Bronchial epithelial cell (primary cell): Measurements from ENCODE around the gene IPO13. TPM values are rescaled to one million over a fixed set of nuclear protein-coding genes. Genes with fewer than 3 reads are reported as not detected.
A peak's percentile ranks its signal among the peaks of the same experiment; 100 is the strongest.

Source experiments
- DNase-seq: peaks from one replicate; pipeline ENCODE4 v3.0.0-alpha.2; 2010; ENCODE audit warnings: low read depth
- FAIRE-seq: peaks from 2 replicates; lab custom pipeline; 2011; peaks lifted over from hg19 to GRCh38; lab: Jason Lieb, UNC
- H3K27me3 ChIP-seq: 2 replicates; pipeline ENCODE4 v1.5.1; 2011; ENCODE audit warnings: low read length; ENCODE audit not compliant: control insufficient read depth, insufficient read depth
- H3K36me3 ChIP-seq: 2 replicates; pipeline ENCODE4 v1.5.1; 2011; ENCODE audit warnings: low read length; ENCODE audit not compliant: control insufficient read depth, insufficient read depth
- H3K4me3 ChIP-seq: 2 replicates; pipeline ENCODE4 v1.5.1; 2011; ENCODE audit warnings: mild to moderate bottlenecking, low read depth, low read length, control low read depth
- total RNA-seq: library from RNA; depleted of rRNA; stranded (reverse); fragments of >200 nt; gene quantifications from 2 replicates; pipeline ENCODE4 v1.2.1, GENCODE V29; 2014
- TF ChIP-seq, protein P1 (sequence below): IDR thresholded peaks from 2 replicates; pipeline ENCODE4 v1.5.1; 2011; ENCODE audit warnings: mild to moderate bottlenecking, moderate library complexity, low read length, control low read depth, inconsistent platforms; ENCODE audit not compliant: insufficient read depth, severe bottlenecking

The IPO13 gene
- total RNA-seq, 1 donor from 2014 or later = 13.2 TPM

DNA sequence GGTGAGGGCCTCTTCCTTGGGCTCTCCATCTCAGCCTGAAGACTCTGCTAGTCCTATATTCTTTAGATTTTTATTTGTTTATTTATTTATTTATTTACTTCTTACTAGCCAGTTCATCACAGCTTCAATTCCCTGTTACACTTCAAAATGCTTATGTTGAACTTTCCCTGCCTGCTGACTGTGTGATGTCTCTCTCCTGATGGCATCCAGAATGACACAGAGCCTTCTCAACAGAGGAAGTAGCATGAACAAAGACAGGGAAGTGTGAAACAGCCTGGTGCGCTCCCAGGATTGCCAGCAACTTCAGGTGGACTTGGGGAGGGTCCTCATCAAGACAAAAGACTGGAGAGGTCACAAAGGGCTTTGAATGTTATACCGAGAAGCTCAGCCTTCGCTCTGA is 4.3 kb upstream of the IPO13 start:
- no peak for DNase-seq
- TF ChIP-seq, protein P1, sequence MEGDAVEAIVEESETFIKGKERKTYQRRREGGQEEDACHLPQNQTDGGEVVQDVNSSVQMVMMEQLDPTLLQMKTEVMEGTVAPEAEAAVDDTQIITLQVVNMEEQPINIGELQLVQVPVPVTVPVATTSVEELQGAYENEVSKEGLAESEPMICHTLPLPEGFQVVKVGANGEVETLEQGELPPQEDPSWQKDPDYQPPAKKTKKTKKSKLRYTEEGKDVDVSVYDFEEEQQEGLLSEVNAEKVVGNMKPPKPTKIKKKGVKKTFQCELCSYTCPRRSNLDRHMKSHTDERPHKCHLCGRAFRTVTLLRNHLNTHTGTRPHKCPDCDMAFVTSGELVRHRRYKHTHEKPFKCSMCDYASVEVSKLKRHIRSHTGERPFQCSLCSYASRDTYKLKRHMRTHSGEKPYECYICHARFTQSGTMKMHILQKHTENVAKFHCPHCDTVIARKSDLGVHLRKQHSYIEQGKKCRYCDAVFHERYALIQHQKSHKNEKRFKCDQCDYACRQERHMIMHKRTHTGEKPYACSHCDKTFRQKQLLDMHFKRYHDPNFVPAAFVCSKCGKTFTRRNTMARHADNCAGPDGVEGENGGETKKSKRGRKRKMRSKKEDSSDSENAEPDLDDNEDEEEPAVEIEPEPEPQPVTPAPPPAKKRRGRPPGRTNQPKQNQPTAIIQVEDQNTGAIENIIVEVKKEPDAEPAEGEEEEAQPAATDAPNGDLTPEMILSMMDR = no peak
- Histone ChIP-seq H3K36me3 (peaks cover 1% of the 10 kb centered on the region), H3K4me3 (no peak overlapping the region), H3K27me3 (no peaks in the 10 kb centered on the region)
- no peak for FAIRE-seq

DNA sequence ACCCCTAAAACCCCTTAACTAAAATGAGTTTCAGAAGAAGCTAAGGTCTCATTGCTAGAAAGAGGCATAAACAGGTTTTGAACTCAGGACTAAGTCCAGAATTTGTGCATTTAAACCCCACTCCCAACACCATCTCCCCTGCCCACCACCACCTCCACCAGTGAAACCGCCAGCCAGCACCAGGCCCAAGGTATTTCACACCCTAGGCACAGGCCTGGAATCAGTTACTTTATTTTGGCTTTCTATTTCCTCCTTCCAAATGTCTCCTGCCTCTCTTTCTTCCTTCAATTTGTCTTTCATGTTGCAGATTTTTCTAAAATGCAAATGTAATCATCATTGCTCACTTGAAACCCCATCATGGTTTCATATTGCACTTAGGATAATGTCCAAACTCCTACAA is 1.9 kb upstream of the IPO13 start:
- TF ChIP-seq, protein P1 = no peak
- no peaks in the 10 kb centered on the region for H3K27me3 ChIP-seq
- DNase-seq (no peak), FAIRE-seq (no peak)
- H3K36me3 ChIP-seq = peaks cover 5% of the 10 kb centered on the region
- no peak overlapping the region for H3K4me3 ChIP-seq

DNA sequence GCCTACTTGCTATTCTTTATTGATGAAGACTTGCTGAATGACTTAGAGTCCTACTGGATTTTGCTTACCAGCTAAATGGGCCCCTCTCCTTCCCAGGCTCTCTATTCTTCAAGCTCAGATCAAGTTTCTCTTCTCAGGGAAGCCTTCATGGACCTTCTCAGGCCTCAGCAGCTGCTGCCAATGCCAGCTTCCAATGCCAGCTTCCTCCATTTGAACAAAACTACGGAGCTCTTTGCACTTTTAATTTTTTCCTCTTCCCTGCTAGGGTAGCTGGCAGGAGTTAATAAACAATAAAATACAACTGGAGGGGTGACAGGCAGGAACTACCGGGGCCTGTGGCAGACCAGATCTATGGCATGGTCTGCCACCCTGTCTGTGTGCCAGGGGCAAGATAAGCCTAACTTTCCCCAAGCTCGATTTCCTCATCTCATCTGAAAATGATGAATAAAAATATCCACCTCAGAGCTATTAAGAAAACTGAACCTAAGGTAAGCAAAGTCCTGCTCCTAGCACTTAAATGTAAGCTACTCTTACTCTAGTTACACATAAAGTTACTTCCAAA is 995 bp upstream of the IPO13 start:
- peak overlapping the region; percentile 89 for H3K4me3 ChIP-seq
- H3K36me3 ChIP-seq = peaks cover 5% of the 10 kb centered on the region
- H3K27me3 ChIP-seq = no peaks in the 10 kb centered on the region
- FAIRE-seq = no peak
- DNase-seq = no peak
- TF ChIP-seq, protein P1 = no peak

DNA sequence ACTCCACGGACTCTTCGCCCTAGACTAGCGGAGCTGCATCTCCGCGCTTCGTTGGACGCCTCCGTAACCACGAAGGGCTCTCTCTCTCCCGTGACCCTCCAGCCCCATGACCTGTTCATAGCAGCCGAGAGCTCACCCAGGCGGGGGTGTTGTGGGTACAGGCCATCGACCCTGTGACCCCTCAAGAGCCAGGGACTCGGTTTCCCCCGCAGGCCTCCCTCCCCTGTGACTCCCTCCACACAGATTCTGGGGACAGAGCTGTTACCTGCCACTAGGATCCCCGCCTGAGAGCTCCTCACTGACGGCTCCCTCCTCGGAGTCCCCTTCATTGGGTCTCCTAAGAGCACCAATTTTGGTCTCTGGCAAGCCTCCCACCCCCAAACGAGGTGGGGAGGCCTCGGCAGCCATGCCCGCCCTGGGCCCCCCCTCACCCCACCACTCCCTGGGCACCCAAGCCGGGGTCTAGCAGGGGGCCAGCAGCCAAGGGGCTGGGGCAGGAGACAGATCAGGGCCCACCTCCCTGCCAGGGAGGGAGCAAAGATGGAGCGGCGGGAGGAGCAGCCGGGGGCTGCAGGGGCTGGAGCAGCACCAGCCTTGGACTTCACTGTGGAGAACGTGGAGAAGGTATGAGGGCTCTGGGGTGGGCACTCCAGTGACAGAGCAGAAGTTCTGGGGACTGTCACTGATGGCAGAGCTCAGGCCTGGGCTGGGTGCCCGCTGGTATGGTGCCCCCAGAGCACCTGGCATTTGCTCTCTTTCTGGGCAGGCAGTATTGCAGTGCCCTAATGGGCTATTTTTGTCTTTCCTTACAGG is 517 bp downstream of the IPO13 start:
- H3K36me3 ChIP-seq = peaks cover 5% of the 10 kb centered on the region
- TF ChIP-seq, protein P1 = no peak
- no peaks in the 10 kb centered on the region for H3K27me3 ChIP-seq
- peak overlapping the region; percentile 89 for H3K4me3 ChIP-seq
- DNase-seq = no peak
- FAIRE-seq = no peak

DNA sequence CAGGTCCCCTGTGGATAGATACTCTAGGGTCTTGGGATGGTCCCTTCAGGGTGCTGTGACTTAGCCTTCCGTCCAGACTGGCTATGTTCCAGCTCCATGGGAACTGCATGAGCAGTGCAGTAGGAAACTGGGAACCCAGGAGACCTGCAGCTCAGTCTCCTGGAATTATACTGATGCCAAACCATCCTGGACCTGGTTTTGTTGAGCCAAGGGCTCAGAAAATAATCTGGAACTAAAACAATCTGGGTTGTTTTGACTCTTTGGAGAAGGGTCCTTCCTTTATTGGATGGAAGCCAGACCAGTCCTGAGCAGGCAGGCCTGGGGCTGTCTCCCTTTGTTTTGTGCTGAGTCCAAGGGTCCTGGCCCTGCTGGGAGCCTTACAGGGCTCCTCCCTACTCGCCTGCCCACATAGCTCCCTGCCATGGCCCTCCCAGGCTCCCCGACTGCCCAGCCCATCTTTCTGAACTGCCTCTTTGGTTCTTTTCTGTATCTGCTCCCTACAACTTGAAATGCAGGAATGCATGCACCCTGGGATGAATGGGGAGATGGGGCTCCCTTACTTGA is 1.2 kb downstream of the IPO13 start:
- Histone ChIP-seq H3K4me3 (peak overlapping the region; percentile 89), H3K36me3 (peaks cover 5% of the 10 kb centered on the region), H3K27me3 (no peaks in the 10 kb centered on the region)
- TF ChIP-seq, protein P1 = no peak
- DNase-seq (no peak), FAIRE-seq (no peak)
